H1 (cell line): Measurements from ENCODE around the gene ZNF175. TPM values are rescaled to one million over a fixed set of nuclear protein-coding genes. Genes with fewer than 3 reads are reported as not detected.

Experiments used
- CTCF ChIA-PET: fragments of 300-600 bp; sonication (Branson Sonifier 250); formaldehyde crosslinking; loops from one replicate; lab custom pipeline; 2021; ENCODE audit not compliant: partially characterized antibody; lab: Charles Lee
- POLR2A ChIA-PET: fragments of 300-600 bp; sonication (Branson Sonifier 250); formaldehyde crosslinking; loops from one replicate; lab custom pipeline; 2021; ENCODE audit warnings: inconsistent platforms; ENCODE audit not compliant: partially characterized antibody; lab: Charles Lee
- DNase-seq, 2 experiments: peaks; one replicate each; pipeline versions ENCODE4 v3.0.0 to v3.0.0-alpha.2; 2010 to 2022; ENCODE audit warnings: low spot score in 2 of 2, low read depth in 1 of 2, mixed read lengths in 1 of 2
- FAIRE-seq: peaks from 2 replicates; lab custom pipeline; 2011; peaks lifted over from hg19 to GRCh38; lab: Jason Lieb, UNC
- H2AFZ ChIP-seq: 2 replicates; pipeline ENCODE4 v1.8.1; 2012; ENCODE audit warnings: low read length, inconsistent platforms
- H2AK5ac ChIP-seq: 2 replicates; pipeline ENCODE4 v1.6.1; 2013; ENCODE audit warnings: low read depth, low read length
- H2BK120ac ChIP-seq: replicated peaks from 2 replicates; pipeline ENCODE3; 2013; ENCODE audit warnings: low read depth, low read length, inconsistent platforms
- H2BK12ac ChIP-seq: 2 replicates; pipeline ENCODE4 v1.6.1; 2013; ENCODE audit warnings: low read depth, low read length
- H2BK15ac ChIP-seq: 2 replicates; pipeline ENCODE4 v1.6.1; 2013; ENCODE audit warnings: low read length
- H2BK20ac ChIP-seq: 2 replicates; pipeline ENCODE4 v1.6.1; 2013; ENCODE audit warnings: low read length
- H2BK5ac ChIP-seq: 2 replicates; pipeline ENCODE4 v1.6.1; 2013; ENCODE audit warnings: low read depth, low read length
- H3K14ac ChIP-seq: 2 replicates; pipeline ENCODE4 v1.6.1; 2013; ENCODE audit warnings: inconsistent platforms; ENCODE audit not compliant: insufficient read length
- H3K18ac ChIP-seq: 2 replicates; pipeline ENCODE4 v1.6.1; 2013; ENCODE audit warnings: low read length; ENCODE audit errors: extremely low read depth
- H3K23ac ChIP-seq: 2 replicates; pipeline ENCODE4 v1.6.1; 2013; ENCODE audit warnings: inconsistent platforms; ENCODE audit not compliant: insufficient read length
- H3K23me2 ChIP-seq: 2 replicates; pipeline ENCODE4 v1.6.1; 2013; ENCODE audit warnings: low read depth, low read length
- H3K27ac ChIP-seq: 2 replicates; pipeline ENCODE4 v1.6.1; 2011; ENCODE audit warnings: low read depth, low read length, inconsistent platforms
- H3K27me3 ChIP-seq, 4 experiments: replicated peaks in 1 of 4; 1 replicate in 1 of 4; 2 replicates in 3 of 4; pipeline versions ENCODE4 v1.6.1 to v1.8.1; 2011 to 2013; ENCODE audit warnings: low read length in 3 of 4, mild to moderate bottlenecking in 3 of 4, inconsistent platforms in 2 of 4, mixed read lengths in 2 of 4, moderate library complexity in 1 of 4; ENCODE audit not compliant: control insufficient read depth in 3 of 4, insufficient read depth in 3 of 4; ENCODE audit errors: extremely low read depth in 1 of 4
- H3K36me3 ChIP-seq, 4 experiments: 2 replicates each; pipeline versions ENCODE4 v1.6.1 to v1.8.1; 2011 to 2013; ENCODE audit warnings: mild to moderate bottlenecking in 4 of 4, low read length in 3 of 4, moderate library complexity in 2 of 4, control low read depth in 1 of 4, inconsistent platforms in 1 of 4; ENCODE audit not compliant: insufficient read depth in 4 of 4, control insufficient read depth in 2 of 4
- H3K4ac ChIP-seq: replicated peaks from 2 replicates; pipeline ENCODE3; 2013; ENCODE audit warnings: low read length, low read depth, mixed read lengths, inconsistent platforms; ENCODE audit not compliant: insufficient read length
- H3K4me1 ChIP-seq, 4 experiments: replicated peaks in 1 of 4; 1 replicate in 1 of 4; 2 replicates in 3 of 4; pipeline versions ENCODE4 v1.6.1 to v1.8.1; 2011 to 2013; ENCODE audit warnings: low read length in 3 of 4, inconsistent platforms in 2 of 4, mixed read lengths in 1 of 4; ENCODE audit not compliant: insufficient read depth in 4 of 4, control insufficient read depth in 3 of 4
- H3K4me2 ChIP-seq, 2 experiments: 2 replicates each; pipeline versions ENCODE4 v1.6.1 to v1.8.1; 2011 to 2013; ENCODE audit warnings: low read depth in 2 of 2, low read length in 2 of 2, control low read depth in 1 of 2, inconsistent platforms in 1 of 2, mild to moderate bottlenecking in 1 of 2; ENCODE audit not compliant: insufficient read depth in 1 of 2
- H3K4me3 ChIP-seq, 4 experiments: fragments of 200-600, 300-600 bp in 1 of 4; sonication (generic), shearing (Covaris generic), sonication (Bioruptor Twin) in 1 of 4; 2 replicates each; pipeline versions ENCODE4 v1.5.1 to v1.8.1; 2011 to 2016; ENCODE audit warnings: low read length in 4 of 4, low read depth in 3 of 4, control low read depth in 2 of 4, inconsistent platforms in 2 of 4, mild to moderate bottlenecking in 2 of 4, mixed read lengths in 1 of 4, moderate library complexity in 1 of 4; ENCODE audit not compliant: insufficient read depth in 2 of 4; ENCODE audit errors: extremely low read depth in 1 of 4
- H3K56ac ChIP-seq: replicated peaks from 2 replicates; pipeline ENCODE3; 2013; ENCODE audit warnings: low read depth, mild to moderate bottlenecking, mixed read lengths, low read length, inconsistent platforms; ENCODE audit not compliant: insufficient read length
- H3K79me1 ChIP-seq: 2 replicates; pipeline ENCODE4 v1.6.1; 2013; ENCODE audit warnings: low read depth, low read length, control low read depth
- H3K79me2 ChIP-seq, 2 experiments: 2 replicates each; pipeline versions ENCODE4 v1.6.1 to v1.8.1; 2012 to 2013; ENCODE audit warnings: low read length in 2 of 2, mild to moderate bottlenecking in 2 of 2, inconsistent platforms in 1 of 2; ENCODE audit not compliant: insufficient read depth in 2 of 2, control insufficient read depth in 1 of 2
- H3K9ac ChIP-seq, 4 experiments: replicated peaks in 1 of 4; 1 replicate in 1 of 4; 2 replicates in 3 of 4; pipeline versions ENCODE4 v1.6.1 to v1.8.1; 2011 to 2013; ENCODE audit warnings: low read depth in 3 of 4, low read length in 3 of 4, control low read depth in 2 of 4, mild to moderate bottlenecking in 2 of 4, moderate library complexity in 2 of 4, inconsistent platforms in 1 of 4; ENCODE audit errors: extremely low read depth in 1 of 4
- H3K9me3 ChIP-seq, 2 experiments: 2 replicates each; pipeline versions ENCODE4 v1.6.1 to v1.8.1; 2012 to 2013; ENCODE audit warnings: mild to moderate bottlenecking in 2 of 2, moderate library complexity in 2 of 2, control low read depth in 1 of 2, inconsistent platforms in 1 of 2, low read depth in 1 of 2, low read length in 1 of 2, mixed read lengths in 1 of 2; ENCODE audit not compliant: insufficient read depth in 2 of 2
- H4K20me1 ChIP-seq, 2 experiments: replicated peaks in 1 of 2; 2 replicates each; pipeline versions ENCODE3 to v1.8.1; 2011 to 2013; ENCODE audit warnings: inconsistent platforms in 2 of 2, low read length in 2 of 2, mild to moderate bottlenecking in 1 of 2; ENCODE audit not compliant: insufficient read depth in 2 of 2, control insufficient read depth in 1 of 2
- H4K5ac ChIP-seq: 2 replicates; pipeline ENCODE4 v1.6.1; 2013; ENCODE audit warnings: low read length, low read depth, mixed read lengths, inconsistent platforms; ENCODE audit not compliant: insufficient read length
- H4K8ac ChIP-seq: 2 replicates; pipeline ENCODE4 v1.8.0; 2013; ENCODE audit warnings: mild to moderate bottlenecking, moderate library complexity, low read length, inconsistent platforms; ENCODE audit not compliant: insufficient read depth; ENCODE audit errors: extremely low read depth
- H4K91ac ChIP-seq: replicated peaks from 2 replicates; pipeline ENCODE3; 2013; ENCODE audit warnings: low read length, mixed read lengths, inconsistent platforms; ENCODE audit not compliant: insufficient read length
- CEBPB ChIP-seq: IDR thresholded peaks from 2 replicates; pipeline ENCODE4 v1.6.1; 2012; ENCODE audit warnings: low read depth, low read length
- CTCF ChIP-seq, 3 experiments: IDR thresholded peaks; 1 replicate in 2 of 3; 2 replicates in 1 of 3; pipeline versions ENCODE4 v1.5.1 to v1.6.1; 2011; ENCODE audit warnings: low read length in 3 of 3, mild to moderate bottlenecking in 3 of 3, inconsistent platforms in 2 of 3, low read depth in 1 of 3, moderate library complexity in 1 of 3; ENCODE audit not compliant: insufficient read depth in 1 of 3; ENCODE audit errors: control extremely low read depth in 1 of 3
- NRF1 ChIP-seq: IDR thresholded peaks from 2 replicates; pipeline ENCODE4 v1.6.1; 2011; ENCODE audit warnings: mild to moderate bottlenecking, low read depth, low read length, improper control_type of control experiment
- POU5F1 ChIP-seq: IDR thresholded peaks from 2 replicates; pipeline ENCODE4 v1.6.1; 2011; ENCODE audit warnings: low read depth, mild to moderate bottlenecking, low read length, moderate library complexity
- RBBP5 ChIP-seq: IDR thresholded peaks from 2 replicates; pipeline ENCODE4 v1.7.1; 2012; ENCODE audit warnings: low read depth, mild to moderate bottlenecking, inconsistent platforms, low read length, moderate library complexity, borderline replicate concordance
- SAP30 ChIP-seq: fragments of 300-600 bp; sonication (generic); IDR thresholded peaks from 2 replicates; pipeline ENCODE4 v1.7.1; 2012; ENCODE audit warnings: low read length, moderate library complexity, mild to moderate bottlenecking, inconsistent platforms; ENCODE audit not compliant: insufficient read depth, insufficient replicate concordance
- SIN3A ChIP-seq, 2 experiments: IDR thresholded peaks in 1 of 2; conservative IDR thresholded peaks in 1 of 2; 2 replicates each; pipeline ENCODE4 v1.6.1; 2011 to 2012; ENCODE audit warnings: low read length in 2 of 2, improper control_type of control experiment in 1 of 2, low read depth in 1 of 2, mild to moderate bottlenecking in 1 of 2
- SRF ChIP-seq: IDR thresholded peaks from 2 replicates; pipeline ENCODE4 v1.6.1; 2011; ENCODE audit warnings: mild to moderate bottlenecking, low read depth, low read length, moderate library complexity
- TAF1 ChIP-seq: IDR thresholded peaks from 2 replicates; pipeline ENCODE4 v1.6.1; 2011; ENCODE audit warnings: mild to moderate bottlenecking, low read depth, low read length
- WGBS, 2 experiments: shearing (Covaris generic) in 1 of 2; methylation state at CpG; one replicate each; pipeline versions ENCODE4 v1.1.6 to v1.1.7; 2013 to 2015; ENCODE audit warnings: low lambda C conversion rate in 2 of 2, mixed read lengths in 2 of 2, inconsistent platforms in 1 of 2, low coverage in 1 of 2, missing lambda C conversion rate in 1 of 2; ENCODE audit not compliant: insufficient replicate concordance in 2 of 2, insufficient coverage in 1 of 2, insufficient read length in 1 of 2; ENCODE audit errors: extremely low coverage in 1 of 2, missing lambda C conversion rate in 1 of 2; 5-methylcytosine and 5-hydroxymethylcytosine counted together
- polyA plus RNA-seq, 7 experiments: library from polyadenylated mRNA; depleted of rRNA in 3 of 7; stranded (reverse) in 5 of 7; unstranded in 2 of 7; fragments of >200 nt in 5 of 7; fragments of 200-250 nt in 2 of 7; gene quantifications; 1 replicate in 5 of 7; 2 replicates in 1 of 7; 4 replicates in 1 of 7; pipeline versions ENCODE4 v1.2.1 to v1.2.3, GENCODE V29; 2011 to 2013; ENCODE audit warnings: missing spikeins in 2 of 7, mixed read lengths in 2 of 7
- total RNA-seq: library from RNA; stranded (reverse); fragmentation: NEBNext Ultra II Directional; extraction: Animal tissue kit (Norgen Biotek cat#: 25700); gene quantifications from 2 replicates; pipeline ENCODE4 v1.2.1, GENCODE V29; 2021

ZNF175 gene
- total and polyA plus RNA-seq, 2 of the 8 experiments (the other 6 are each of a cell fraction or from before 2014, with no cell fraction given): 1.7 to 11.1 TPM

- no peak overlapping the region for H2BK15ac ChIP-seq
- no peak overlapping the region for H2BK120ac ChIP-seq
- ChIA-PET CTCF (no interaction called here), POLR2A (no interaction called here)
- no peak overlapping the region for H3K9ac ChIP-seq
- DNase-seq (no peak), FAIRE-seq (no peak)
- no peak overlapping the region for H2BK12ac ChIP-seq
- H3K79me2 ChIP-seq: no peaks in the 10 kb centered on the region
- H3K4ac ChIP-seq: no peak overlapping the region
- H3K36me3 ChIP-seq: no peaks in the 10 kb centered on the region
- peaks cover 33 to 39% of the 10 kb centered on the region in 2 experiments for H3K9me3 ChIP-seq
- TF ChIP-seq NRF1 (no peak), SRF (no peak), CEBPB (no peak), SIN3A (conservative IDR thresholded peaks at IDR 0.05 in 1 of 2, IDR thresholded peaks at IDR 0.05 in 1 of 2; ENCODE audit: low read depth in 1 of 2, low read length in 2 of 2) (no peak), SAP30 (no peak), CTCF (IDR thresholded peaks at IDR 0.05; ENCODE audit: control extremely low read depth in 1 of 3, insufficient read depth in 1 of 3, low read depth in 1 of 3, low read length in 3 of 3) (no peak), RBBP5 (no peak), POU5F1 (no peak), TAF1 (no peak)
- no peak overlapping the region for H3K27ac ChIP-seq
- H3K79me1 ChIP-seq: no peaks in the 10 kb centered on the region
- no peak overlapping the region for H4K5ac ChIP-seq
- H3K18ac ChIP-seq: no peak overlapping the region
- no peak overlapping the region for H4K91ac ChIP-seq
- H2BK5ac ChIP-seq: no peak overlapping the region
- no peak overlapping the region for H2AK5ac ChIP-seq
- no peaks in the 10 kb centered on the region for H4K20me1 ChIP-seq
- H3K4me1 ChIP-seq: no peaks in the 10 kb centered on the region
- no peak overlapping the region for H2BK20ac ChIP-seq
- WGBS, 2 experiments: 82% methylated on average over 1 of the region's 1 CpG; no CpG with 5 or more reads in 1 of the 2 experiments
- H3K23me2 ChIP-seq: peaks cover 1% of the 10 kb centered on the region; the same call in 1 of the 2 replicates
- H3K4me2 ChIP-seq: no peak overlapping the region
- no peak overlapping the region for H4K8ac ChIP-seq
- H3K23ac ChIP-seq: no peak overlapping the region
- H3K27me3 ChIP-seq: no peaks in the 10 kb centered on the region
- H2AFZ ChIP-seq: no peak overlapping the region
- no peak overlapping the region for H3K14ac ChIP-seq
- H3K4me3 ChIP-seq: no peak overlapping the region
- H3K56ac ChIP-seq: no peak overlapping the region
Observed at GRCh38 chr19:51559240-51559639, 11.8 kb upstream of the ZNF175 start.
